ENCODE results near the gene PARVA.

- TF ChIP-seq TAF1 (IDR thresholded peaks at IDR 0.05; ENCODE audit: low read depth): no peak
- no peak for TF ChIP-seq YY1 (IDR thresholded peaks at IDR 0.05; ENCODE audit: low read depth)
- TF ChIP-seq, protein P1, sequence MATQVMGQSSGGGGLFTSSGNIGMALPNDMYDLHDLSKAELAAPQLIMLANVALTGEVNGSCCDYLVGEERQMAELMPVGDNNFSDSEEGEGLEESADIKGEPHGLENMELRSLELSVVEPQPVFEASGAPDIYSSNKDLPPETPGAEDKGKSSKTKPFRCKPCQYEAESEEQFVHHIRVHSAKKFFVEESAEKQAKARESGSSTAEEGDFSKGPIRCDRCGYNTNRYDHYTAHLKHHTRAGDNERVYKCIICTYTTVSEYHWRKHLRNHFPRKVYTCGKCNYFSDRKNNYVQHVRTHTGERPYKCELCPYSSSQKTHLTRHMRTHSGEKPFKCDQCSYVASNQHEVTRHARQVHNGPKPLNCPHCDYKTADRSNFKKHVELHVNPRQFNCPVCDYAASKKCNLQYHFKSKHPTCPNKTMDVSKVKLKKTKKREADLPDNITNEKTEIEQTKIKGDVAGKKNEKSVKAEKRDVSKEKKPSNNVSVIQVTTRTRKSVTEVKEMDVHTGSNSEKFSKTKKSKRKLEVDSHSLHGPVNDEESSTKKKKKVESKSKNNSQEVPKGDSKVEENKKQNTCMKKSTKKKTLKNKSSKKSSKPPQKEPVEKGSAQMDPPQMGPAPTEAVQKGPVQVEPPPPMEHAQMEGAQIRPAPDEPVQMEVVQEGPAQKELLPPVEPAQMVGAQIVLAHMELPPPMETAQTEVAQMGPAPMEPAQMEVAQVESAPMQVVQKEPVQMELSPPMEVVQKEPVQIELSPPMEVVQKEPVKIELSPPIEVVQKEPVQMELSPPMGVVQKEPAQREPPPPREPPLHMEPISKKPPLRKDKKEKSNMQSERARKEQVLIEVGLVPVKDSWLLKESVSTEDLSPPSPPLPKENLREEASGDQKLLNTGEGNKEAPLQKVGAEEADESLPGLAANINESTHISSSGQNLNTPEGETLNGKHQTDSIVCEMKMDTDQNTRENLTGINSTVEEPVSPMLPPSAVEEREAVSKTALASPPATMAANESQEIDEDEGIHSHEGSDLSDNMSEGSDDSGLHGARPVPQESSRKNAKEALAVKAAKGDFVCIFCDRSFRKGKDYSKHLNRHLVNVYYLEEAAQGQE (IDR thresholded peaks at IDR 0.05; ENCODE audit: low read depth): no peak
- no peak for TF ChIP-seq TEAD4 (IDR thresholded peaks at IDR 0.05)
- no peak for TF ChIP-seq CEBPB (IDR thresholded peaks at IDR 0.05)
- no peak for TF ChIP-seq TCF12 (IDR thresholded peaks at IDR 0.05; ENCODE audit: low read depth)
- TF ChIP-seq EP300 (IDR thresholded peaks at IDR 0.05; ENCODE audit: borderline replicate concordance): no peak
- TF ChIP-seq FOXM1 (IDR thresholded peaks at IDR 0.05; ENCODE audit: borderline replicate concordance, low read depth): no peak
- TF ChIP-seq CREB1 (IDR thresholded peaks at IDR 0.05; ENCODE audit: low read depth): no peak
- TF ChIP-seq RAD21 (IDR thresholded peaks at IDR 0.05; ENCODE audit: low read depth): no peak
- no peak for TF ChIP-seq USF1 (IDR thresholded peaks at IDR 0.05)
Observed at GRCh38 chr11:12329797-12330196, 47.6 kb upstream of the PARVA start.

Data from Ishikawa (cell line).